GM19193 (cell line): ENCODE data around the gene FARP2.

Experiments
- POLR2A ChIP-seq: IDR thresholded peaks from 4 replicates; pipeline ENCODE4 v1.6.1; 2011; ENCODE audit not compliant: insufficient read depth, insufficient read length; ENCODE audit errors: extremely low read depth

The FARP2 gene

GRCh38 chr2:241485172-241485911 lies 129.3 kb downstream of the FARP2 start:
- no peak for TF ChIP-seq POLR2A

DNA sequence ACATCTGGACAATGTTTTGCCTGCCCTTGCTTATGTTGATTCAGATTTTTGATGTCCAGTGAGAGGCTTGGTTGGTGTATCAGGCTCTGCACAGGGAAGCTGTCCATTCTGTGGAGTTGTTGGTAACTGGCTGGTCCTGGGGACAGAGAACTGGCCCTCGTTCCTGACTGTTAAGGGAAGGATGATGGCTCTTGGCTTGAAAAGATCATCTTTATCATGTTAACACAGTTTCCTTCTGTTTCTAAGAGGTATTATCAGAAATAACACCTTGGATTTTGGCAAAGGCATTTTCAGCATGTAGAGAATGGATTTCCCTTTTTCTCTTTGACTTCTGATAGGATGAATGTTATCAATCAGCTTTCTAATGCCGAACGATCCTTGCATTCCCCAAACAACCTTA lies 133.0 kb downstream of the FARP2 start:
- no peak for TF ChIP-seq POLR2A

DNA sequence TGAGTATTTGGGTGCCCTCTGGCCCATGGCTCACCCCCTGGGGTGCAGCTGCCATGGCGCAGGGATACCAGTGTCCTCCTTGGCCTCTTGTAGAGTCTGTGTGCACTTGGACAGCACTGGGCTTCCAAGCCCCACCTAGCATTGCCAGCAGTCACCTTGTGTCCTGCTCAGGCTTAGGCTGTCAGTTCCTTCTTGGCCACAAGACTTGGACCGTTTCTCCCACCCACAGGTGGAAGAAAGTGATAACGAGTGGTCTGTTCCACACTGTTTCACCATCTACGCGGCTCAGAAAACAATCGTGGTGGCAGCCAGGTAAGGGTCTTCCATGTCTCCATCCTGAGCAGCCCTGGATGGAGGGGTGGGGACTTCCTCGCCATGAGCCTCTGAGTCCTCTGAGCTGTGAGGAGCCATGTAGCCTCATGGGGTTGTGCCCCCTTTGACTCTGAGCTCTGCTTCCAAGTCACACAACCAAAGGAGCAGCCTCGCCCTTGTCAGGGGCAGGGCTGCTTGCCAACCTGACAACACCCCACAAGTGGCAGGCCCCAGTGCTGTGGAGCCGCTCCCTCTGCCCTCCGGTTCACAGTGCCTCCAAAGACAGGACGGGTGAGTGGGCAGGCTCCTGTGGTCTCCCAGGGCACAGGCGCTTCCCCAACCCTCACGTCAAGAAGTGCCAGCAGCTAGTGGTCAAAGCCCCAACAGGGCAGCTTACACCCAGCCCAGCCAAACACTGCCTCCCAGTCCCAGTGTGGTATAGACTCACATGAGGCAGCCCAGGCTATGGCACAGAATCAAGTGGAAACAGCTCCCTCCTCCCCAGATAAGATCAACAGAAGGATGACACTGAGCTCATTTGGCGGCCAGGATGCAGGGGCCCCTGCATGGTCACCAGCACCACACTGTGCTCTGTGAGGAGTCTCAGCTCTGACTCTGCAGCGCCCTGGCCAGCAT lies 133.9 kb downstream of the FARP2 start:
- no peak for TF ChIP-seq POLR2A

DNA sequence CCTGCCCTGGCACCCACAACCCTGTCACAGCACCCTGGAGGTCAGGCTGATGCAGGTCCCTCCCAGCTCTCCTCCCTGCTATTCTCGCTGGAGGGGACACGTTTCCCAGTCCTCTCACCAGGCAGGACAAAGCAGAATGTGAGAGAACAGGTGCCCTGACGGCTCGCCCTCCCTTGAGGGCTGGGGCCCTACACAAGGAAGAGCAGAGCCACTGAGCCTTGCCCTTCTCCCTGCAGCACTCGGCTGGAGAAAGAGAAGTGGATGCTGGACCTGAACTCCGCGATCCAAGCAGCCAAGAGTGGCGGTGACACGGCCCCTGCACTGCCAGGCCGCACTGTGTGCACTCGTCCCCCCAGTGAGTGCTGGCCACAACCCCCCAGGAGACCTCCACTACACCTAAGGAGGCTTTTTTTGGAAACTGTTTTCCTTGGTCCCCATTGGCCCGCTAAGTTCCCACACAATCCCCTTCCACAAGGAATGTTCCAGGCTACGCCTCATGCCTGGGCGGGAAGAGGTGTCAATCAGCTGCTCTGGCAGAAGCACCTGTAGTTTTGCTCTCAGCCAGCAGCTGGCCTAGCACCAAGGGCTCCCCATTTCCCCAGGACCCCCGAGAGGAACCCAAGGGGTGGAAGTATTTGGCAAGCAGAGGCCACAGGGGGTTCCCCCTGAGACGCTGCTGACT lies 134.9 kb downstream of the FARP2 start:
- no peak for TF ChIP-seq POLR2A

DNA sequence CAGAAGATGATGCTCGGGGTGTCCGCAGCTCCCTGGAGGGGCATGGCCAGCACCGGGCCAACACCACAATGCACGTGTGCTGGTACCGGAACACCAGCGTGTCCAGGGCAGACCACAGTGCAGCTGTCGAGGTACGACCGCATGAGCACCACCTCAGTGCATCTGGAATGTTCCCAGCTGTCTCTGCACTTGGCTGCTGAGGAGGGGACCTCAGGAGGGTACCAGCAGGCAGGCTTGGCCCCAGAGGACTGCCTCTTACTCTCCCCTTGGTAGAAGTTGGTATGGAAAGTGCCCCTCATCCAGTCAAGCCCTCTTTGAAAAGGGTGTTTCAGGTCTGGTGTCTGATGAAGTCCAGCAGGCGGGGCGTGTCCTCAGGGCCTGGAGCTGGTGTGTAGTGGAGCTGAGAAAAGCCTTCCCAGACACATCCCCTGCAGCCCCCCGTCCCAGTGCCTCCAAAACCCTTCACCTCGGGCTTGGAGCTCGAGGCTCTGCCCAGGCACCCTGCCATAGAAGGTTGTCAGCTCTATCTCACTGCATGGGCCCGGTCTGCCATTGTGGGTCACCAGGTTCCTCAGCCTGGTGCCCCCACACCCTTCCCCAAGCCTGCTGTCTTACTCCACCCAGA lies 135.6 kb downstream of the FARP2 start:
- TF ChIP-seq POLR2A, result no peak

DNA sequence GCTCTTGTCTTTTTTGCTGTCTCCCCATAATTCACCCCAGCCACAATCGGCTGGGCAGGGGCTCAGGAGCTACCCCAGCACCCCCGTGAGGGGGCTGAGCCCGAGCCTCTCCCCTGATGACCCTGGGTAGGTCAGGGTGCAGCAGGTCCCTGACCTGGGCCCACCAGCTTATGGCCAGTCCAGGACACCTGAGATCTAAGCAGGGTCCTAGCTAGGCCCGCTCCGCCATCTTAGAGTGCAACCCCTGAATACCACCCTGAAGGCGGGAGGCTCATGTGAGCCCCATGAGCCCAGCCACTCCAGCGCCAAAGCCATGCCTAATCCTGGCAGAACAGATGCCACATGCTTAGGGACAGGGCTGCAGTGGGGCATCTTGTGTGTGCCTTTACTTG lies 136.1 kb downstream of the FARP2 start:
- TF ChIP-seq POLR2A, result no peak

DNA sequence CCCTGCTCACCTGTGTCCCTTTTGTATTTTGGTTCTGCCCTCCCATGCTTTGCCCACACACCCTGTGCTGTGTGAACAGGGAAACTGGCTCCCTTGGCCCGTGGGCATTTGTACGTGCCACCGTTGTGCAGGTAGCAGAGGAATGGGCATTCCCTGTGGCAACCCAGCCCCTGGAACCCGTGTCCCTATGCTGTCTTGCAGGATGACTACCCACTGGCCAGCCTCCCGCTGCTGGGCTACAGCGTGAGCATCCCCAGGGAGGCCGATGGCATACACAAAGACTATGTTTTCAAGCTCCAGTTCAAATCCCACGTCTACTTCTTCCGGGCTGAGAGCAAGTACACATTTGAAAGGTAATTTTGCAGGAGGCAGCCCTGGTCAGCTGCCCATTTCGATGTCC lies 137.0 kb downstream of the FARP2 start:
- no peak for TF ChIP-seq POLR2A

- no peak for TF ChIP-seq POLR2A
These were observed 138.3 kb downstream of the FARP2 start for GRCh38 chr2:241494311-241494908.

GRCh38 chr2:241495172-241496002 lies 139.3 kb downstream of the FARP2 start:
- no peak for TF ChIP-seq POLR2A

DNA sequence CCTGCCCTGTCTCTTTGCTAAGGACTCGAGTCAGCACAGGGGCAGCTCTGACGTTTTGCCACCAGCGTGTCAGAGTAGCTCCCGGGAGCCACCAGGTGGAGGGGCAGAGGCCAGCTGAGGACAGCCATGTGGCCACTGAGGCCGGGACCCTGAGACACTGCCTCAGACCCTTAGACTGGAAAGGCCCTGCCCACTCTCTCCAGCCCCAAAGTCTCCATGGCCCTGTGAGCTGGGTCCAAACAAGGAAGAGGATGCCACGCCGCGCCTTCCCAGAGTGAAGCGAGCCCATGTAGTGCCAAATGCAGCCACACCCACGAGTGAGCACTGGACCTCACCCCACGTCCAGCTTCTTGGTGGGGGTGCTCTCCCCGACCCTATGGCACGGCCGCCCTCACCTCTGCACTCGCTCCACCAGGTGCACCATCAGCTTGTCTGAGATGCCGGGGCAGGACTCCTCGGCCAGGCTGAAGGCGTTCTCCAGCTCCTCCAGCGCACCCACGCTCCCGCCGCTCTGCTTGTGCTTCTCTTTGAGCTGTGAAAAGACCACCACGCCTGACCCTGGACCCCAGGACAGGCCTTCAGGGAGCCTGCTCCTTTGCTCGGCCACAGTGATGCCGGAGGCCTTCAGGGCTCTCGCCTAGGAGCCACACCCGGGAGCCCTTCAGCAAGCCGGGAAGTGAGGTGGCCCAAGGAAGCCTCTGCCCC lies 140.1 kb downstream of the FARP2 start:
- no peak for TF ChIP-seq POLR2A

DNA sequence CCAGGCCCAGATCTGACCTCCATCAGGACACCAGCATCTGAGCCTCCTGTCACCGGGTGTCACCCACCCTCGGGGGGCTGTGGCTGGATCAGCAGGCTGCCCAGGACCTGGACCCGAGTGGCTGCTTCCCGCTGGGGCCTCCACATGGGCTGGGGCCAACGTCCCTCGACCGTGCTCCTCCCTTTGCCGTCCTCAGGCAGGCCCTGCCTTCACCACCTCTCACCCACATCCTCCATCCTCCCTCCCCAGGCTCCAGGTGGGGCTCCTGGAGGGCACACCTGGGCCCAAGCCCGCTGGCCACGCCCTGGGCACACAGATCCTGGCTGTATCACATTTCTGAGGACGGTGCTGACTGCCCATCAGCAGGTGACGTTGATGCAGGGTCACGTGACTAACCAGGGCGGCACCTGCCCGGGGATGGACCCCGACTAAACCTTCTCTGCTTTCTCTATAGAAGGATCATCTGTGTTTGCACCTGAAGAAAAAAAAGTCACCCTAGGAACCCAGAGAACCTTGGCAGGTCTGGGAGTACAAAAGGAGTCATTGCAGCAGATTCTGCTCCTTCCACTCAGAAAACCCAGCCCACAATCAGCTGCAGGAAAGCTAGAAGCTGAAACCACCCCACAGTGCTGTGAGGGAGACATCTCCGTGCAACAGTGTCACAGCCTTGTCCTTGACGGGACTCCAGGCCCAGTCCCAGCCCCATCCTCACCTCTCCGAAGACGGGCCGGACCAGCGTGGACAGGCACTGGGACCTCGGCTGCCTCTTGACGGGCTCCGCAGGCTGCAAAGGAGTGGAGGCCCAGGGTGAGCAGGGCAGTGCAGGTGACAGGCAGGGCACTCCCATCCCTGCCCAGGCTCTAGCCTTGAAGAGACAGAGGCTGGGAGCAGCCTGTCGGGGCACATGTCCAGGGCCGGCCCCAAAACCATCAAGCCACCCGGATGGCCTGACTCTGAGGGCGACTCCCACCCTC lies 141.1 kb downstream of the FARP2 start:
- no peak for TF ChIP-seq POLR2A
